GM10266 (cell line): ENCODE results near the gene TRAF2.

Source experiments
- DNase-seq: peaks from one replicate; pipeline ENCODE4 v3.0.0; 2012; ENCODE audit errors: extremely low spot score
- CTCF ChIP-seq: IDR thresholded peaks from 2 replicates; pipeline ENCODE4 v1.5.1; 2012; ENCODE audit warnings: mild to moderate bottlenecking, low read depth; ENCODE audit not compliant: control insufficient read depth, insufficient read depth; ENCODE audit errors: missing control alignments

The TRAF2 gene

DNA sequence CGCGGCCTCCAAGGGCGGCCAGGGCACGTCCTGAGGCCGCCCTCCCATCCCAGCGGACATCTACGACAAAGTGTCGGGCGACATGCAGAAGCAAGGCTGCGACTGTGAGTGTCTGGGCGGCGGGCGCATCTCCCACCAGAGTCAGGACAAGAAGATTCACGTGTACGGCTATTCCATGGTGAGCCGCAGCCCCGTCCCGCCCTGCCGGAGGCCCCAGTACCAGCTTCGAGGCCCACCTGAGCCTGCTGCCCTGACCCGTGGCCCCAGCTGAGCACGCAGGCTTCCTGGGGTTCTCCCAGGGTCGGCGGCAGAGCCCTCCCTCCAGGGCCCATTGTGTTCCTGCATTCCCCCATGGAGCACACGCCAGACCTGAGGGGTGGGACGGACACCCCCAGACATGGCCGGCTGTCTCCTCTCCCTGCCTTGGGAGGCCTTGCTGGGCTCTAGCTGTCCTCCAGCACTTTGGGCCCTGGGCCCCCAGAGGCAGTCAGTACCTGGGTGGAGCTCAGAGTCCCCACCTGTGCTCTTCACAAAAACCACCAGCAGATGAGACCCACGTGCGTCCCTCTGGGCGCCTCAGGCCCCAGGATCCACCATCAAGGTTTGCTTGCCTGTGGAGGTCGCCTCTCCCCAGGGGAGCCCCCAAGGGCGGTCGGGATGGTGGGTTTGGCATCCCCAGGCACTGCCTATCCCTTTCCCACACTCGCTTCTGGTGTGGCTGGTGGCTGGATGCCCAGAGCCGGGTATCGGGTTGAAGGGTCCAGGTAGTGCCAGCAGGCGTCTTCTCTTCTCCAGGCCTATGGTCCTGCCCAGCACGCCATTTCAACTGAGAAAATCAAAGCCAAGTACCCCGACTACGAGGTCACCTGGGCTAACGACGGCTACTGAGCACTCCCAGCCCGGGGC lies 36.1 kb upstream of the TRAF2 start:
- TF ChIP-seq CTCF: no peak
- DNase-seq: no peak

DNA sequence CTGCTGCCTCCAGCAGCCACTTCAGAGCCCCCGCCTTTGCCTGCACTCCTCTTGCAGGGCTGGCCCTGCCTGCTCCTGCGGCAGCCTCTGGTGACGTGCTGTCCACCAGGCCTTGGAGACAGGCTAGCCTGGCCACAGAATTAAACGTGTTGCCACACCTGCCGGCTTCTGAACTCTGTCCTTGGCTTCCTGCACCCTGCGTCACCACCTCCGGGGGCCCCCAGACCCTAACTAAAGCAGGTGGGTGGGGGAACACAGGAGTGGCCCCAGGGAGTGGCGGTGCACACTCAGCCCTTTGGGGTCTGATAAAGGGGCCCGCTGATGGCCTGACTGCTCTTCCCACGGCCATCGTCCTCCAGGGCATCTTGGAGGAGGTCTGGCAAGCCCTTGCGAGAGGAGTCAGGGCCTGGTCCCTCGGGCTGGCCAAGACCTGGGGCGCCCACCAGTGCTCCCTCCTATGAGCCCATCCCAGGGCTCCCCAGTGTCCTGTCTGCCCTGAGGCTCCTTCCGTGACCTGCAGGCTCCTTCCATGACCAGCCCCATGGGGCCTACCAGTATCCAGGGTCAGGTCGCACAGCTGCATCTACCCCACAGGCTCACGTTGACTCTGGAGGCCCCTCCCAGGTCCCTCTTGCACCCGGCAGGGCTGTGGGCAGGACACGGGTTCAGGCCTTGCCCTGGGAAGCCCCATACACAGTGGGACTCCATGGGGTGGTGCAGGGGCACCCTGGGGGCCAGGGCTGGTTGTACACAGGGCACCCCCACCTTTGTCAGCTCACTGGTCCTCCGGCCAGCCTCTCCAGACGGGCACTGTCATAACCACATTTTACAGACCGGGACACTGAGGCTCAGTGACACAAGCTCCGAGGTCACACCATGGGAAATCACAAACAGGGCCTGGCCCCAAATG lies 35.2 kb upstream of the TRAF2 start:
- no peak for TF ChIP-seq CTCF
- DNase-seq: no peak

DNA sequence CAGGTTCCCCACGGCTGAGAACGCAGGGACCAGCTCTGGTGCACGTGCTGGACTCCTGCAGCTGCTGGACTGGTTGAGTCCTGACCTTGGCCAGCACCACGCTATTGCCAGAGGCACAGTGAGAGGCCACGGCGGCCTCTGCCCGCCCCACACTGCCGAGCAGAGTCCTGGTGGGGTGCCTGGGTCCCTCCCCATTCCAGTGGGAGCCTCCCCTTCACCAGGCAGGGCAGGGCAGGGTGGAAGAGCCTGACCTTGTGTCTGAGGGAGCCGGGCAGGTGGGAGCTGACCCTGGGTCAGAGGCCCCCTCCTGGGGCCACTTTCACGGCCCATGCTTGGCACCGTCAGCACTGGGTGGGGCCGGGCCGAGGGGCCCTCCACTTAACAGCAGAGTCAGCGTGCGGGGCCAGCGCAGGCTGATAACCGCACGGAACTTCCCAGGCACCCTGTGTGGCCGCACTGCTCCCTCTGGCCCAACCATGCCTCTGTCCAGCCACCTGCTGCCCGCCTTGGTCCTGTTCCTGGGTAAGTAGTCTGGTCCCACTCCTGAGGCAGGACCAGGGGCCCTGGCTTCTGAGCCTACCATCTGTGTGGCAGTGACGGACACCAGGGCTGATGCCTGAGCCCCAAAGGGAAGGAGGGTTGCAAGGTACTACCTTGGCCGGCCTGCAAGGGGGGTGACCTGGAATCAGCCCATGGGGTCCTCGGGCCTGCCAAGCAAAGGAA lies 34.2 kb upstream of the TRAF2 start, which contains the start of gene MAMDC4:
Gene MAMDC4, plus strand, starts transcription at position 406 of the 723 bp plus-strand sequence. Its CDS starts 71 bp downstream, at position 477.
- DNase-seq: no peak
- no peak for TF ChIP-seq CTCF

DNA sequence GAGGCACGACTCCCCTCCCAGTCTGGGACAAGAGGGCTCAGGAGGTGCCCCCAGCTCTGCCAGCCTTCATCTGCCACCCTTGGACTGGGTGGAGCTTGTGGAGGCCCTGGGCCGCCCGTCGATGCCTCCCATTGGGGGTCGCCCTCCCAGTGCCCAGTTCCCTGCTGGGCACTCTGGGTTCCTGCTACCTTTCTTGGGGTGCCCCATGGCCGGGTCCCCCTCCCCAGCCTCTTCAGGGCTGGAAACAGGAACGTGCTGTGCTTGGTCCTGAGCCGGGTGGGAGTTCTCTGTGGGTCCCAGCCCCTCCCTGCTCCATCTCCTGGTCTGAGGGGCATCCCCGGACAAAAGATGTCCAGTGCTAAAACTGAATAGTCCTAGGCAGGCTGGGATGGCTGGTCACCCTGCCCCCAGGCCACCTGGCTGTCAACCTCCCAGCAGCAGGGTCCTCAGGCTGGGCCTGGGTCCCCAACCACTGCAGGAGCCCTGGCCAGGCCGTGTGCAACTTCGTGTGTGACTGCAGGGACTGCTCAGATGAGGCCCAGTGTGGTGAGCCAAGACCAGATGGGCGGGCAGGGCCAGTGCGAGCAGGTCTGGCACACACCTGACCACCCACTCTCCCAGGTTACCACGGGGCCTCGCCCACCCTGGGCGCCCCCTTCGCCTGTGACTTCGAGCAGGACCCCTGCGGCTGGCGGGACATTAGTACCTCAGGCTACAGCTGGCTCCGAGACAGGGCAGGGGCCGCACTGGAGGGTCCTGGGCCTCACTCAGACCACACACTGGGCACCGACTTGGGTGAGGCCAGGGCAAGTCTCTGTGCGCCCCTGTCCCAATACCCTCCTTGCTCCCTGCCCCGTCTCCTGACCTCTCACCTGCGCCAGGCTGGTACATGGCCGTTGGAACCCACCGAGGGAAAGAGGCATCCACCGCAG lies 33.4 kb upstream of the TRAF2 start:
- no peak for DNase-seq
- no peak for TF ChIP-seq CTCF

- DNase-seq: no peak
- no peak for TF ChIP-seq CTCF
Observed at GRCh38 chr9:136853596-136854112, 32.7 kb upstream of the TRAF2 start.

DNA sequence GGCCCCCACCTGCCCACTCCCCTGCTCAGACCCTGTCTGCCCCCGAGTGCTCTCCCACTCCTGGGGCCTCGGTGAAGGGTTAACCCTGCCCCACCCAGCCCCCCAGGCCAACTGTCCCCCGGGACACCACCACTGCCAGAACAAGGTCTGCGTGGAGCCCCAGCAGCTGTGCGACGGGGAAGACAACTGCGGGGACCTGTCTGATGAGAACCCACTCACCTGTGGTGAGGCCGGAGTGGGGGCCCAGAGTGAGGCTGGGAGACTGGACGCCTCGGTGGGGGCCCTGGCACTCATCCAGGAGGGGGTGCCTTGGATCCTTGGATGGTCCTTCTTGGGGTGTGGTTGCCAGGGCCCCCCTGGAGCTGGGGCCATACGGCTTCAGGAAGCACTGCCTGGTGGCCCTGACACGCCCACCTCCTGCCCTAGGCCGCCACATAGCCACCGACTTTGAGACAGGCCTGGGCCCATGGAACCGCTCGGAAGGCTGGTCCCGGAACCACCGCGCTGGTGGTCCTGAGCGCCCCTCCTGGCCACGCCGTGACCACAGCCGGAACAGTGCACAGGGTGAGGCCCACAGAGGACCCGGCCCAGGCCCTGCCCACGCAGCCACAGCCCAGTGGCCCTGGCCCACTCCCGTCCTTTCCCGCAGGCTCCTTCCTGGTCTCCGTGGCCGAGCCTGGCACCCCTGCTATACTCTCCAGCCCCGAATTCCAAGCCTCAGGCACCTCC lies 32.0 kb upstream of the TRAF2 start:
- DNase-seq: no peak

More for the DNA sequence above, 32.0 kb upstream of the TRAF2 start:
- TF ChIP-seq CTCF: no peak
